ENCODE results near the gene COG6.

The COG6 gene

GRCh38 chr13:39685652-39686051 is 30.2 kb downstream of the COG6 start:
- TF ChIP-seq, protein P1, sequence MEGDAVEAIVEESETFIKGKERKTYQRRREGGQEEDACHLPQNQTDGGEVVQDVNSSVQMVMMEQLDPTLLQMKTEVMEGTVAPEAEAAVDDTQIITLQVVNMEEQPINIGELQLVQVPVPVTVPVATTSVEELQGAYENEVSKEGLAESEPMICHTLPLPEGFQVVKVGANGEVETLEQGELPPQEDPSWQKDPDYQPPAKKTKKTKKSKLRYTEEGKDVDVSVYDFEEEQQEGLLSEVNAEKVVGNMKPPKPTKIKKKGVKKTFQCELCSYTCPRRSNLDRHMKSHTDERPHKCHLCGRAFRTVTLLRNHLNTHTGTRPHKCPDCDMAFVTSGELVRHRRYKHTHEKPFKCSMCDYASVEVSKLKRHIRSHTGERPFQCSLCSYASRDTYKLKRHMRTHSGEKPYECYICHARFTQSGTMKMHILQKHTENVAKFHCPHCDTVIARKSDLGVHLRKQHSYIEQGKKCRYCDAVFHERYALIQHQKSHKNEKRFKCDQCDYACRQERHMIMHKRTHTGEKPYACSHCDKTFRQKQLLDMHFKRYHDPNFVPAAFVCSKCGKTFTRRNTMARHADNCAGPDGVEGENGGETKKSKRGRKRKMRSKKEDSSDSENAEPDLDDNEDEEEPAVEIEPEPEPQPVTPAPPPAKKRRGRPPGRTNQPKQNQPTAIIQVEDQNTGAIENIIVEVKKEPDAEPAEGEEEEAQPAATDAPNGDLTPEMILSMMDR (IDR thresholded peaks at IDR 0.05; ENCODE audit: low read depth, low read length, missing control alignments), result no peak
- in situ Hi-C loops (cut with HindIII; ENCODE audit: low sequenced_read_pairs), result loop anchor here (25.0 kb wide), 1 partner anchor 1002 kb away; no protein-coding TSS in a partner anchor

GRCh38 chr13:39688278-39688677 is 32.8 kb downstream of the COG6 start:
- in situ Hi-C loops (cut with HindIII; ENCODE audit: low sequenced_read_pairs), result loop anchor here (25.0 kb wide), 1 partner anchor 999 kb away; no protein-coding TSS in a partner anchor
- H3K4me3 ChIP-seq (ENCODE audit: low read depth, low read length), result no peak overlapping the region
- TF ChIP-seq, protein P1 (IDR thresholded peaks at IDR 0.05; ENCODE audit: low read depth, low read length, missing control alignments), result no peak
- no peak for DNase-seq (ENCODE audit: low read depth)

More at GRCh38 chr13:39685652-39686051, 30.2 kb downstream of the COG6 start:
- H3K4me3 ChIP-seq (ENCODE audit: low read depth, low read length), result no peak overlapping the region
- DNase-seq (ENCODE audit: low read depth), result no peak

DNA sequence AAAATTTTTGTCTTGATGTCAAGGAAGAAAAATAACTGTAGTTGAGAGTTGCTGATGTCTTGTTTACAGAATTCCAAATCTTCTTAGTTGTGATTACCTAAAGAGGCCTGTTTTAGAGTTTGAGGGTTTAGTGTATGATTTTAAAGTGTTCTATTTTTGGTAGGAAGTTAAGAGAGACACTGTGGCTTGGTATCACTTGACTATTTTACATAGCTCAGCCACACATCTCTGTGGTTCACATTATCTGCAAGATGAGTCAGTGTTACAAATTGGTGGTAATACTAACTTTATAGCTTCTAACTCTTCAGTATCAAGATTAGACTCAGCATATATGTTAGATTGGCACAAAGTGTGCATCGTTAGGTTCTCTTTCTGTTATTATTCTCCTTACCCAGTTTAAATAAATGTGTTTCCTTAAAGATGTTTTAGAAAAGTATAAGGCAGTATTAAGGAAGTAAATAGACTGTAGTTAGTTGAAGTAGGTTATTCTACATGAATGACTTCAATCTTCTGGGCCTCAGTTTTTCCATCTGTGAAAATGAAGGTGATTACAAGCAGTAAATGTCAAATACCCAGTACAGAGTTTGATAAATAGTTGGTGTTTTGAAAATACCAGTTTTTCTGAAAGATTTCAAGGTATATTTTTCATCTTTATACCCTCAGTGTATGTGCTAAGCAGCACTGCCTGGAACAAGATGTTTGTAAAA is 33.4 kb downstream of the COG6 start:
- H3K4me3 ChIP-seq (ENCODE audit: low read depth, low read length), result no peak overlapping the region
- no peak for DNase-seq (ENCODE audit: low read depth)
- in situ Hi-C loops (cut with HindIII; ENCODE audit: low sequenced_read_pairs), result loop anchor here (25.0 kb wide), 1 partner anchor 998 kb away; no protein-coding TSS in a partner anchor
- TF ChIP-seq, protein P1 (IDR thresholded peaks at IDR 0.05; ENCODE audit: low read depth, low read length, missing control alignments), result no peak

DNA sequence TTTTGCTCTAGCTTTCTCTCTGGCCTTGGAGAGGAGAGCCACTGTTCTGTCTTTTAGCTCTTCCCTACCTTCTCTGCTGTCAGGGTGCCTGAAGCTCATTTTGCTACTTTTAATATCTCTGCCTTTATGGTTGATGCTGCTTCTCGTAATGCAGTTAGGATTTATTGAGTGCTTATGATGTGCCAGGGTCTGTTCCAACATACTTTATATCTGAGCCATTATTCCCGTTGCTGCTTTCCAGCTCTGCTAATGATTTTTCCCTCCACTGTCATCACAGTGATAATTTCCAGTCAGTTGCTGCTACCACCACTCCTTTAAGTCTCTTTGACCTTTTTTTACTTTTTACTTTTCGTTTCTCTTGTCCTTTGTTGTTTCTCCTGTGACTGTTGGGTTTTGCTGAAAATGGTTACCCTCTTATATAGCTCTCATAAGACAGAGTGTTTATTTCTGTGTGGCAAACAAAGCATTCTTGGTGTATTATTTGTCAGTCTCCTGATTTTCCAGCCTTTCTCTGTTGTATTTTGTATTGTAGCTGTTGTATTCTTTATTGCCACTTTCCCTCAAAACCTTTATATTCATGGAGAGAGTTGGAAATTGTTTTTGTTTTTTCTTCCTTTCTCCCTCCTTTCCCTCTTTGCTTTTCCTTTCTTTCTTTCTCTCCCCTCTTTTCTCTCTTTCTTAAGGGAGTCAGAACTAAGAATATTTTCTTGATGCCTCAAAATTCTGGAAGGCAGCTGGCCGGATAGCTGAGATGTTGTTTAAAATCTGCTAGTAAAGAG is 37.4 kb downstream of the COG6 start:
- TF ChIP-seq, protein P1 (IDR thresholded peaks at IDR 0.05; ENCODE audit: low read depth, low read length, missing control alignments), result no peak
- no peak for DNase-seq (ENCODE audit: low read depth)
- no peak overlapping the region for H3K4me3 ChIP-seq (ENCODE audit: low read depth, low read length)
- in situ Hi-C loops (cut with HindIII; ENCODE audit: low sequenced_read_pairs), result loop anchor here (25.0 kb wide), 1 partner anchor 994 kb away; no protein-coding TSS in a partner anchor

DNA sequence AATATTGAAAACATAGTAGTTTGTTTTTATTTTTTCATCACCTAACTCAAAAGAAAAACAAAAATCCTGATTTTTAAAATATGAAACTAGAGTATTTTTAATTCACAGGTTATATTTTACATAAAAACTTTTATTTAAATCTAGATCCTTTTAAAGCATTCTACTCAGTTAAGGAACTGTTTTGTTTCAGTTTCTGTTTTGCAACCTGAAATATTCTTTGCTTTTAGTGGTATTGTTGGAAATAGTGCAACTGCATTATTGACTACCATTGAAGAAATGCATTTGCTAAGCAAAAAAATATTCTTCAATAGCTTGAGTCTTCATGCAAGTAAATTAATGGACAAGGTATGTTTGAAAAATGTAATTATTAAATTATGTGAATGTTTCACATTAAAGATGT is 43.8 kb downstream of the COG6 start:
- in situ Hi-C loops (cut with HindIII; ENCODE audit: low sequenced_read_pairs), result loop anchor here (25.0 kb wide), 1 partner anchor 988 kb away; no protein-coding TSS in a partner anchor
- TF ChIP-seq, protein P1 (IDR thresholded peaks at IDR 0.05; ENCODE audit: low read depth, low read length, missing control alignments), result no peak
- H3K4me3 ChIP-seq (ENCODE audit: low read depth, low read length), result no peak overlapping the region
- DNase-seq (ENCODE audit: low read depth), result no peak

DNA sequence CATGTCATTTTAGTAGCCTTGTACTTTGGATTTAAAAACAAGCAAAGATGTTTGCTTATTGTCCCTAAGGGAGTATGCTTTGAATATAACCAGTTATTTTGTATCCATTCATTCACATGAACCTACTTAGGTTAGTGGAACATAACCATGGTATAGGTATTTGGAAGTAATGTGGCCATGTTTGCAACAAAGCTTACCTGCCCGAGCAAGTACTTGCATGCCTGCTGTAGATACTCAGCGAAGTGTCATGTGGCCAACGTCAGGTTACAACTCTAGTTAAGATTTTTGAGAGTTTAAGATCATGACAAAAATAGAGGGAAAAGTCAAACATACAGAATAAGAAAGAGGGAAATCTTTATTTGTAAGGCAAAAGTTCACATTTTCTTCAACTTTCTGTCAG is 57.2 kb downstream of the COG6 start:
- in situ Hi-C loops (cut with HindIII; ENCODE audit: low sequenced_read_pairs), result no loop called here
- TF ChIP-seq, protein P1 (IDR thresholded peaks at IDR 0.05; ENCODE audit: low read depth, low read length, missing control alignments), result no peak
- no peak overlapping the region for H3K4me3 ChIP-seq (ENCODE audit: low read depth, low read length)
- no peak for DNase-seq (ENCODE audit: low read depth)
